GM18520 (cell line): Measurements from ENCODE around the gene SDC1.

Source experiments
- ATAC-seq: cut with Tn5 transposase; IDR thresholded peaks from one replicate; pipeline ENCODE4 v1.9.1; 2021; ENCODE audit not compliant: unreplicated experiment

SDC1 gene

GRCh38 chr2:20156076-20156759, 68.7 kb downstream of the SDC1 start:
- ATAC-seq: no peak

DNA sequence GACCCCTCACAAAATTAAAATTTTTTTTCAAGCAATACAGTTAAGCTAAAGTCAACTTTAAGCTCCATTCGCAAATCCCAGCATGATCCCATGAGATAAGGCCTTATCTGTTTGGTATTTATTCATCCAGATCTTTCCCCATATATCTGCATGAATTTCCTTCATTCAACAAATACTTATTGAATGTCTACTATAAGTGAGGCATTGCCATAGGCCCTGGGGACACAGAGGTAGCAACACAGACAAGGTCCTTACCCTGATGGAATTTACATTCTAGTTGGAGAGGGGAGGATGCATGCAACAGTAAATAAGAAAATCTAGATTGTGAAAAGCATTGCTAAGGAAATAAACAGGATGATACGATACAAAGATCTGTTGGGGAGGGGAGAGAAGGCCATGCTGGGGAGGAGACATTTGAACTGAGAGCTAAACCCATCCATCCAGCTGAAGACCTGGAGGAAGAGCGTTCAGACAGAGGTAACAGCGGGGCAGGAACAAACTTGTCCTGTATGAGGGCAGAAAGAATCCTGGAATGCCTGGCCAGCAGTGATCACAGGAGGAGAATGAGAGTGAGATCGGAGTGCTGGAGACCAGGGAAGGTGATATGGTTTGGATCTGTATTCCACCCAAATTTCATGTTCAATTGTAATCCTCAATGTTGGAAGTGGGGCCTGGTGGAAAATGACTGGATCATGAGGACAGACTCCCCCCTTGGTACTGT, 71.6 kb downstream of the SDC1 start:
- ATAC-seq: no peak

DNA sequence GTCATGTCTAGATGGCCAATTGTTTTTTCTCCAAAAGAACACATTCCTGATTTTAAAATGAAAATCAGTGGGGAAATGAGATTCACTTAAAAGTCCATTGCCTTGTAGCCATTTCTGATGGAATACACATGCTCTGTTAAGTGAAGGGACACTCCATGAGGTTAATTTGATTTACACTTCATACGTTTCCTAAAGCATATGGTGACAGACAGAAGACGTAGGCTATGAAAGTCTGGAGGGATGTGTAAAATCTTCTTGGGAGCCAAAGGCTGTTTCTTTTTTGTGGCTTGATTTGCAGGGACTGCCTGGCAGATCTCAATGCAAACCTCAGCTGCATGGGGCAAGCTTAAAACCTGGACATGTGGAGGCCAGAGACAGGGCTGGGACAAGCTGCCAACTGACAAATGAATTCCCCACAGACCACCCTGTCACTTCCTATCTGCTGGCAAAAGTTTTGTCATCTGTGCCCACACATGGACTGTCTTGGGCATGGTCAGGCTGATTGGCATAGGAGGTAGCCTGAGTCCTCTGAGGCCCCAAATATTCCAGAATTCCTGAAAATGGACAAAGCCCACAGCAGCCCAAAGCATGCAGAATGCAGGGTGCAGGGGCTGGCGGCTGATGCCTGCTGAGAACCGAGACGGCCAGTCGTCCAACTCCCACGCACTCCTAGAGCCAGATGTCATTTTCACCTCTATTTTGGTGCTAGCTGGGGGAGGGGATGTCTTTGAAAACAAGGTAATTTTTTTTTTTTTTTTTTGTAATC, 73.9 kb downstream of the SDC1 start:
- no peak for ATAC-seq
